Kidney epithelial cell (primary cell): ENCODE data around the gene CHRNA1. TPM values are rescaled to one million over a fixed set of nuclear protein-coding genes. Genes with fewer than 3 reads are reported as not detected.

Source experiments
- DNase-seq: peaks from one replicate; pipeline ENCODE4 v3.0.0-alpha.2; 2010; ENCODE audit warnings: low read depth
- H3K27me3 ChIP-seq: 2 replicates; pipeline ENCODE4 v1.6.0; 2011; ENCODE audit warnings: low read length; ENCODE audit not compliant: control insufficient read depth, insufficient read depth
- H3K36me3 ChIP-seq: 2 replicates; pipeline ENCODE4 v1.5.1; 2011; ENCODE audit warnings: low read length; ENCODE audit not compliant: control insufficient read depth, insufficient read depth
- H3K4me3 ChIP-seq: 2 replicates; pipeline ENCODE4 v1.5.1; 2011; ENCODE audit warnings: low read depth, mild to moderate bottlenecking, control low read depth, low read length
- total RNA-seq: library from RNA; depleted of rRNA; stranded (reverse); fragments of >200 nt; gene quantifications from 2 replicates; pipeline ENCODE4 v1.2.3, GENCODE V29; 2015
- TF ChIP-seq, protein P1 (sequence below): IDR thresholded peaks from 2 replicates; pipeline ENCODE4 v1.5.1; 2011; ENCODE audit warnings: mild to moderate bottlenecking, moderate library complexity, low read length, control low read depth, inconsistent platforms; ENCODE audit not compliant: insufficient read depth, poor library complexity, severe bottlenecking

The CHRNA1 gene
- total RNA-seq, 1 donor from 2014 or later: not detected

DNA sequence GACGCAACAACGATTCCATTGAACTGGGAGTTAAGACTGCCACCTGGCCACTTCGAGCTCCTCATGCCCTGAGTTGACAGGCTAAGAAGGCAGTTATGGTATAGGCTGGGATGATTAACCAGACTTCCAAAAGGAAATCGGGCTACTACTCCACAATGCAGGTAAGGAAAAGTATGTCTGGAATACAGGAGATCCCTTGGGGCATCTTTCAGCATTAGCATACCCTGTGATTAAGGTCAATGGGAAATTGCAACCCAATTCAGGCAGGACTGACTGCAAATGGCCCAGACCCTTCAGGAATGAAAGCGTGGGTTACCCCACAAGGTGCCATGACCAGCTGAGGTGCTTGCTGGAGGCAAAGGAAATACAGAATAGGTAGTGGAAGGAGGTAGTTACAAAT is 19.1 kb downstream of the CHRNA1 start:
- no peaks in the 10 kb centered on the region for H3K36me3 ChIP-seq
- H3K4me3 ChIP-seq: no peak overlapping the region
- H3K27me3 ChIP-seq: no peaks in the 10 kb centered on the region
- TF ChIP-seq, protein P1, sequence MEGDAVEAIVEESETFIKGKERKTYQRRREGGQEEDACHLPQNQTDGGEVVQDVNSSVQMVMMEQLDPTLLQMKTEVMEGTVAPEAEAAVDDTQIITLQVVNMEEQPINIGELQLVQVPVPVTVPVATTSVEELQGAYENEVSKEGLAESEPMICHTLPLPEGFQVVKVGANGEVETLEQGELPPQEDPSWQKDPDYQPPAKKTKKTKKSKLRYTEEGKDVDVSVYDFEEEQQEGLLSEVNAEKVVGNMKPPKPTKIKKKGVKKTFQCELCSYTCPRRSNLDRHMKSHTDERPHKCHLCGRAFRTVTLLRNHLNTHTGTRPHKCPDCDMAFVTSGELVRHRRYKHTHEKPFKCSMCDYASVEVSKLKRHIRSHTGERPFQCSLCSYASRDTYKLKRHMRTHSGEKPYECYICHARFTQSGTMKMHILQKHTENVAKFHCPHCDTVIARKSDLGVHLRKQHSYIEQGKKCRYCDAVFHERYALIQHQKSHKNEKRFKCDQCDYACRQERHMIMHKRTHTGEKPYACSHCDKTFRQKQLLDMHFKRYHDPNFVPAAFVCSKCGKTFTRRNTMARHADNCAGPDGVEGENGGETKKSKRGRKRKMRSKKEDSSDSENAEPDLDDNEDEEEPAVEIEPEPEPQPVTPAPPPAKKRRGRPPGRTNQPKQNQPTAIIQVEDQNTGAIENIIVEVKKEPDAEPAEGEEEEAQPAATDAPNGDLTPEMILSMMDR: no peak
- no peak for DNase-seq

DNA sequence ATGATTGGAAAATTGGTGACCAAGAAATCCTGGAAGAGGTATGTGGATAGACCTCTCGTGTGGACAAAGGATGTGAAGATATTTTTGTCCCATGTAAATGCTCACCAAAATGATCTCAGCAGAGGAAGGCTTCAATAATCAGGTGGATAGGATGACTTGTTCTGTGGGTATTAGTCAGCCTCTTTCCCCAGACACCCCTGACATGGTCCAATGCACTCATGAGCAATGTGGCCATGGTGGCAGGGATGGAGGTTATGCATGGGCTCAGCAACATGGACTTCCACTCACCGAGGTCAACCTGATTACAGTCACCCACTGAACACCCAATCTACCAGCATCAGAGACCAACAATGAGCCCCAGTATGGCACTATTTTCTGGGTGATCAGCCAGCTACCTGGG is 20.2 kb downstream of the CHRNA1 start:
- Histone ChIP-seq H3K27me3 (no peaks in the 10 kb centered on the region), H3K4me3 (no peak overlapping the region), H3K36me3 (no peaks in the 10 kb centered on the region)
- TF ChIP-seq, protein P1: no peak
- peak; percentile 75 for DNase-seq

DNA sequence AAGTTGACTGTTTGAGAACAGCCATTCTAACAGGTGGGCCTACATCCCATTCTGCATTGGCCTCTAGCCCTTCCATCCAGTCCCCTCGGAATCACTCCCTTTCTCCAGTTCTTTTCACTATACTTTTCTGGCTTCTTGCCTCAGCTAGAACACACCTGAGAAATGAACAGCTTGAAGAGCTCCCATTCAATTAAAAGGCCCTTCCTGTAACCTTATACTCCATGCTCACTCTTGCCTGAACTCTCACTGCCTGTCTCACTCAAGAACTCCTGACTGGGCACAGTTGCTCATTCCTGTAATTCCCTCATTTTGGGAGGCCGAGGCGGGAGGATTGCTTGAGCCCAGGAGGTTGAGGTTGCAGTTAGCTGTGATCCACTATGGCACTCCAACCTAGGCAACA is 23.6 kb downstream of the CHRNA1 start:
- no peaks in the 10 kb centered on the region for H3K27me3 ChIP-seq
- H3K4me3 ChIP-seq: no peak overlapping the region
- H3K36me3 ChIP-seq: no peaks in the 10 kb centered on the region
- no peak for DNase-seq
- TF ChIP-seq, protein P1: no peak

DNA sequence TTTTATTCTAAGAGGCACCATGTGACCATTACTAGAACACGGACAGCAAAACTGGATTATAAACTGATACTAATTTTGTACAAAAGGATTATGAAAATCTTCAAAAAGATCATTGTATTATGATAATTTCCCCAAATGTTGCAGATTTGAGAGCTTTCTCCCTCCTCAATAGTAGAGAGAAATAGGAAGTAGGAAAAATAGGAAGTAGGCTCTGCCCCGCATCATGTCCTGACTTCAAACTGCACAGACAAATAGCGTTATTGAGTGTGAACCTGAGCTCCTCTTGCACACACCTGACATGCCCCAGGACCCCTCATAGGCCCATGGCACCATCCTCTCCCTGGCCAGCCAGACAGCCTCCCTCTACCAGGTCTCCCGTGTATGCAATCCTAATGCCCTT is 25.4 kb downstream of the CHRNA1 start:
- TF ChIP-seq, protein P1: no peak
- H3K4me3 ChIP-seq: no peak overlapping the region
- H3K27me3 ChIP-seq: no peaks in the 10 kb centered on the region
- no peak for DNase-seq
- H3K36me3 ChIP-seq: no peaks in the 10 kb centered on the region

DNA sequence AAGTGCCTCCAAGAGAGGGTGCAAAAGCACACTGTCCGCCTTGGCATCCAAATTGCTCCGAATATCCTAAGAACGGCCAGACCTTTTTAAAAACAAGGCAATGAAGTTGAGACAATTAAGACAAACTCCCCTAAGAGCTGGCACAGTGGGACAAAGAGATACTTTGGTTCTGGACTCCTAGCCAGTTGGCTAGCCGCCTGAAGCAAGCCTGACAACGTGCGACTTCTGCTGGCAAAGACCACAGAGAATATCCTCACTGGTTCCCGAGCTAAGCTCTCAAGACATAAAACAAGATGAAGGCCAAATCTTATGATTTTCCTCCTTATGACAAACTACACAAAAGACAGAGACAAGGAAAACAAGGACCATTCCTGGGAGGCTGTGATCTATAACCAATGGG is 32.7 kb downstream of the CHRNA1 start:
- TF ChIP-seq, protein P1: no peak
- H3K4me3 ChIP-seq: no peak overlapping the region
- DNase-seq: no peak
- H3K36me3 ChIP-seq: no peaks in the 10 kb centered on the region
- H3K27me3 ChIP-seq: peaks cover 19% of the 10 kb centered on the region

DNA sequence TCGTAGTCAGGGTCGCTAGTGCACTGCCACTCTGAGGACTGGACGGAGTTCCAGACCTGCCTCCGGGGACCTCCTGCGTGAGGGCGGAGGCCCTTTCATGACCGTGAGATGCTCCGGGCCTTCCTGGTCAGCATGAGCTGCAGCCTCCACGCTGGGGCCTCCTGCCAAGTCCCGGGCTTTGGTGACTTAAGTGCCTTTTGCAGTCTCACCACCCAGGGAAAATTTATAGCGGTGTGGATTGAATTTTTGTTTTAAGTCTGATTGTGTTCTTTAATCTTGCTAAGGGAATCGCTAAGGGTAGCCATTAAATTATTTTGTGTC is 33.6 kb downstream of the CHRNA1 start:
- H3K36me3 ChIP-seq: no peaks in the 10 kb centered on the region
- H3K27me3 ChIP-seq: peaks cover 19% of the 10 kb centered on the region
- TF ChIP-seq, protein P1: no peak
- DNase-seq: no peak
- no peak overlapping the region for H3K4me3 ChIP-seq
